GM15510 (cell line): ENCODE measurements around the gene SPSB4.

Experiments used
- POLR2A ChIP-seq: IDR thresholded peaks from 3 replicates; pipeline ENCODE4 v1.6.1; 2011; ENCODE audit warnings: borderline replicate concordance; ENCODE audit not compliant: insufficient read length; ENCODE audit errors: extremely low read depth

The SPSB4 gene

DNA sequence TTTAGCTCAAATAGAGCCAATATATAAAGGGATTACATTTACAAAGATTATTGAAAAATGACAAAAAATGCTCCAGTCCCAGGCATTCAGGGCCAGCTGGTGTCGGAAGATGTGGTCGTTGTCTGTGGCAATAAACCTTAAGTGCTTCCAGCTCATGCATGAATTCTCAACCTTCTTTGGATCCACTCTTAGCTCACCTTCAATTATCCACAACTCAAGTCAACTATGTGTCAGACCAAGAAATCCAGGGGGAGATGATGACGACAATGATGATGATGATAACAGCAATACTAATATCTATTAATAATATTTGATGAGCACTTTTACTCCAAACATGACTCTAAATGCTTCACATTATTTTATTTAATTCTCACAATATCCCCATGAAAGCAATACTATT is 126.9 kb downstream of the SPSB4 start:
- no peak for TF ChIP-seq POLR2A

DNA sequence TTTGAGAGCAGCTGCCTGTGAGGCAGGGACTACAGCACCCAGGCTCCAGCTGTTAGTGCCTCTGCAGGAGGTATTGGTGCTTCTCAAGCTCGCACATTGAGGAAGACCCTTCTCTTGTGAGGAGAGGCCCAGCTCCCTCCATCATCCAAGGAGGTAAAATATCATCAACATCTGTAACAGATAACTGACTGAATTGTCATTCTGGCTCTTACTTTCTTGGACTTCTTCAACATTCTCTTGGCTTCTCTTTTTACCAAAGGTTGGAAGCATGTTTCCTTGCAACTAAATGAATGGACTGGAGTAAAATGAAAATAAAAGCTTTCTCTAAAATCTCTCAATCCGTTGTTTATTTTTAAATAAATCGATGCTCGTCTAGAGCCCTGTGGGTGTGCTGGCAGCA is 127.4 kb downstream of the SPSB4 start:
- no peak for TF ChIP-seq POLR2A

- TF ChIP-seq POLR2A, result no peak
Observed at GRCh38 chr3:141179983-141180382, 128.8 kb downstream of the SPSB4 start.

DNA sequence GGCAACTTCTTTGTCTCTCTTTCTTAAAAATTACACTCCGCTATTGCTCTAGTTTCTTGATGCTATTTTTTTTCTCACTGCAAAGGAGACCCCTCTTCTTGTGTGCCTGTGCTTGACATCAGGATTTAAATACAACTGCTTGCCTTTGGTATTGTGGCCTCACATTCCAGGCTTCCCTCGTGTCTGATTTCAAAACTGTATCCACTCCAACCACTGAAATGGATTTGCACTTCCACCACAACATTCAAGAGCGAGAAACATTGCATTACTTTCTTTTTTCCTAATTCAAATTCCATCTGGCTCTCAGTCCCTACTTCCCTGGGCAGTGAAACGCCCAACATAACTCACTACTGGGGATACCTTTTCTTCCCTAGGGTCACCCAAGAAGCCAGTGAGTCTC is 130.0 kb downstream of the SPSB4 start:
- TF ChIP-seq POLR2A, result no peak

GRCh38 chr3:141181819-141182218 is 130.7 kb downstream of the SPSB4 start:
- TF ChIP-seq POLR2A, result no peak

- TF ChIP-seq POLR2A, result no peak
Observed at GRCh38 chr3:141183606-141184005, 132.5 kb downstream of the SPSB4 start.

DNA sequence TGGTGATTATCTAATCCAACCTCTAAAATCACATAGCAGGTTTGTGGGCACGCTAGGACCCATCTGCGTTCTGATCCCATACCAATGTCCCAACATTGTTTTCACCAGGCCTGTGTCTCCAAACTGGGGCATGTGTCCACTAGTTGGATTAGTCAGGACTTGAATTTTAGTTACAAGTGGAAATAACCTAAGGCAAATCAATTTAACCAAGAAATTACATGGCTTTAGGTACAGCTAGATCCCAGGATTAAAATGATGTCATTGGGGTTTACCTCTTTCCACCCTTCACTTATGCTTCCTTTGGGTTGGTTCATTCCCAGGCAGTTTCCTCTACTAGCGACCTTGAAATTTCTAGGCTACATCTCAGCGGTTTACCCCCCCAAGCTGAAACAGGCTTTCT is 133.3 kb downstream of the SPSB4 start:
- no peak for TF ChIP-seq POLR2A

DNA sequence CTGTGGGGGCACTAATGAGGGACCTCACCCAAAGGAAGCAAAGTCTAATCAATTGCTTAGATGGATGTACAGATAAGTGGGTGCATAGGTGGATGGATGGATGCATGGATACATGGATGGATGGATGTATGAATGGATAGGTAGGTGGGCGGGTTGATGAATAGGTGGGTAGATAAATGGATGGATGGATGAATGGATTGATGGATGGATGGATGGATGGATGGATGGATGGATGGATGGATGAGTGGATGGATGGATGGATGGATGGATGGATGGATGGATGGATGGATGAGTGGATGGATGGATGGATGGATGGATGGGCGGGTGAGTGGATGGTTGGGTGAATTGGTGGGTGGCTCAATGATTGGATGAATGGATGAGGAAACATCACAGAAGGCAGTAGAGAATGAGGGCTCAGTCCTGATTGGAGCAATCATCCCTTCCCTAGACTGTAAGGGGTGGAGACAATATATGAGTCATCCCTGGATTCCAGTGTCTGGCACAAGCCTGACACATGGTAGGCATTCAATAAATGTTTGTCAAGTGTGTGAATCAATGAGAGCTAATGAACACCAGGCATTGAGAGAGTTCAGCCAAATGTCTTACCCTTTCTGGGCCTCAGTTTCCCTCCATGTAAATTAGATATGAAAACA is 140.1 kb downstream of the SPSB4 start:
- no peak for TF ChIP-seq POLR2A

DNA sequence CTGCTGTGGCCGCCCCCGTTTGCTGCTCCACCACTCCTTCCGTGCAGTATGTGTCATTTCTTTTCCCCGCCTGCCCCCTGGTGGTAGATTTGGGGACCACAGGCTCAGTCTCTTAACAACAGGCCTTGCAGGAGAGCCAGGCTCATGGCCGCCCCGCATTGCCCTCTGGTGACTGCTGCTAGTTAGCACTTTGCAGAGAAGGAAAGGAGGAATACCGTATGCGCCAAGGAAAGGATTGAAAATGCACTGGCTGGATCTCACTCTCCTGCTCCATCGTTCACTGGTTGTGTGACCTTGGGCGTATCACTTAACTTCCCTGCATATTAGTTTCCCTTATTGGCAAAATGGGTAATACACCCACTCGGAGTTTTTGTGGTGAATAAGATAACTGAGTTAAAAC is 141.2 kb downstream of the SPSB4 start:
- TF ChIP-seq POLR2A, result no peak

DNA sequence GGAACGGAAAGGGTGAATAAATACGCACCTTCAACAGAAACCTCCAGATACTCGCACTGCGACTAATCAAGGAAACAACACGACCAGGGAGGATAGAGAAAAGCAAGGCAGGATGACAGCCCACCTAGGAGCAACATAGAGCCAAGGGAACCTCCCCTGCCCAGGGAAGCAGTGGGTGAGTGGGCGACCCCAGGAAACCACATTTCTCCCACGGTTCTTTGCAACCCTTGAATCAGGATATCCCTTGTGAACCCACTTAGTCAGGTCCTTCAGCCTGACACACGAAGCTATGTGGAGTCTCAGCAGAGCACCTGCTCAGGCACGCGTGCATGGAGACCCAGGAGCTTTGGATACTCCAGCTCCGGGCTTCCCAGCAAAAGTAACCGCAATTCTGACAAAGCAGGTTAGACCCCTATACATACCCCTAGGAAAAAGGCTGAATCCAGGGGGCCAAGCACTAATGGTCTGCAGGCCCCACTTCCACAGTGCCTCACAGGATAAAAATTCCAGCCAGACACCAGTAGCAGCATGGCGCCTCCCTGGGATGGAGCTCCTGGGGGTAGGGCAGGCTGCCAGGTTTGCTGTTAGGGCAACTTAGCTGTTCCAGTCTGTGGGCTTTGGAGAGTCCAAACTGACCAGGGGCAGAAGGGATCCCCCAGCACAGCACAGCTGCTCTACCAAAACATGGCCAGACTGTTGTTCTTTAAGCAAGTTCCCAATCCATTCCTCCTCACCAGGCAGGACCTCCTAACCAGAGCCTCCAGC is 142.1 kb downstream of the SPSB4 start:
- no peak for TF ChIP-seq POLR2A
